RWPE1 (cell line): Measurements from ENCODE around the gene RPL34.
A peak's percentile ranks its signal among the peaks of the same experiment; 100 is the strongest.

Experiments
- CTCF ChIA-PET: fragments of 350-600 bp; sonication (Branson Sonifier 250); formaldehyde crosslinking; extraction: SDS; loops from one replicate; lab custom pipeline; 2021; lab: Yijun Ruan, JAX
- POLR2A ChIA-PET: fragments of 400-600 bp; formaldehyde crosslinking; extraction: SDS; loops from one replicate; lab custom pipeline; 2020; ENCODE audit warnings: antibody characterized with exemption; ENCODE audit not compliant: low non-redundant PET; lab: Yijun Ruan, JAX
- DNase-seq: peaks from one replicate; pipeline ENCODE4 v3.0.0; 2012; ENCODE audit warnings: low spot score
- H3K27ac ChIP-seq: fragments of 450-650 bp; 2 replicates; pipeline ENCODE4 v1.5.1; 2017
- TF ChIP-seq, protein P1 (sequence below): fragments of 450-650 bp; conservative IDR thresholded peaks from 2 replicates; pipeline ENCODE4 v1.5.1; 2017; ENCODE audit warnings: low read depth, mild to moderate bottlenecking

The RPL34 gene

DNA sequence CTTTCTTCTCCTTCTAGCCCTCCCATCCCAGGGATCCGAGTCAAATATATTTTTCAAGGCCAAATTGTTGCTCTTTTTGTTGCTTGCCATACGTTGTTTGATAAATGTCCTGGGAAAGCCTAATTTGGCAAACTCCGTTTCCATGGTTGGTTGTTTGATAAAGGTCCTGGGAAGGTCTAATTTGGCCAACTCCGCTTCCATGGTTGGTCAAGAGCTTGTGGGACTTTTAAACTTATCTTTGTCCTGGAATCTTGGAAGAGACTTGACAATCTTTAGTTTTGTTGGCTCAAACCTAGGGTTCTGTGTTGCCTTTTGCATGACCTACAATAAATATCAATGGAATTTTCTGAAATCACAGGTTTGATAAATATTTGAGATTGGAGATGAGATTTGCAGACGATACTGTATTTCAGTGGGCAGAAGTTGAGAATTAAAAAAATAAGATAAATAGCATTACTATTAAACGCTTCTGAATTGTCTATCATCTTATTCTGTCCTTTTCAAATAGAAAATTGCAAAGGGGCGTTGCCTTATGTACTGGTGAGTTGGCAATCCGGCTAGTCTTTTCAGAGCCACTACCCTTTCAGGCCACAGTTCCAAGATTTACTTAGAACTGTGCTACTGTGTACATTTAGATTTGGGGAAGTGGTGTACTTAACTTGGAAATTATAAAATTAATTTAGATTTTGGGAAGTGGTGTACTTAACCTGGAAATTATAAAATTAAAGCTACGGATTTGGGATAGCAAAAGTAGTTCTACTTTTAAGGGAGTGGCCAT, 30.8 kb downstream of the RPL34 start:
- TF ChIP-seq, protein P1, sequence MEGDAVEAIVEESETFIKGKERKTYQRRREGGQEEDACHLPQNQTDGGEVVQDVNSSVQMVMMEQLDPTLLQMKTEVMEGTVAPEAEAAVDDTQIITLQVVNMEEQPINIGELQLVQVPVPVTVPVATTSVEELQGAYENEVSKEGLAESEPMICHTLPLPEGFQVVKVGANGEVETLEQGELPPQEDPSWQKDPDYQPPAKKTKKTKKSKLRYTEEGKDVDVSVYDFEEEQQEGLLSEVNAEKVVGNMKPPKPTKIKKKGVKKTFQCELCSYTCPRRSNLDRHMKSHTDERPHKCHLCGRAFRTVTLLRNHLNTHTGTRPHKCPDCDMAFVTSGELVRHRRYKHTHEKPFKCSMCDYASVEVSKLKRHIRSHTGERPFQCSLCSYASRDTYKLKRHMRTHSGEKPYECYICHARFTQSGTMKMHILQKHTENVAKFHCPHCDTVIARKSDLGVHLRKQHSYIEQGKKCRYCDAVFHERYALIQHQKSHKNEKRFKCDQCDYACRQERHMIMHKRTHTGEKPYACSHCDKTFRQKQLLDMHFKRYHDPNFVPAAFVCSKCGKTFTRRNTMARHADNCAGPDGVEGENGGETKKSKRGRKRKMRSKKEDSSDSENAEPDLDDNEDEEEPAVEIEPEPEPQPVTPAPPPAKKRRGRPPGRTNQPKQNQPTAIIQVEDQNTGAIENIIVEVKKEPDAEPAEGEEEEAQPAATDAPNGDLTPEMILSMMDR, result no peak
- H3K27ac ChIP-seq, result peak overlapping the region; percentile 77
- DNase-seq, result peak; percentile 35
- ChIA-PET POLR2A (no interaction called here), CTCF (interaction anchor here (0.6 kb wide), 2 partner anchors 645 to 844 kb away, joined by 3 read pairs; no protein-coding TSS in a partner anchor)

DNA sequence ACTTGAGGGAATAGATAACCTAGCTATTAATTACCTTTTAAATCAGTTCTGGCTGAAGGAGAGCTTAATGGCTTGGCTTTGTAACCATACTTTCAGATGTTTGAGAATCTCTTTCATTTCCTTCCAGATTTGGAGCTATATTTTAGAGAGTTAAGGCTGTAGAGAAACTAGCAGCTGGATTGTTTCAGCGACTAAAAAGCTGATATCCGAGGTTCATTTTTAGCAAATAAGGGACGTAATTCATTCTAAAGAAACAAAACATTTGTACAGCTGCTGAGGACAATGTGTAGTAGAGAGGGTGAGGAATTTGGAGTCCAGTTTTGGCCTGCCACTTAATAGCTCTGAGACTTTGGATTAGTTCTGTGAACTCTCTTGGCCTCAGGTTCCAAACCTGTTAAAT, 42.3 kb downstream of the RPL34 start:
- CTCF ChIA-PET, result no interaction called here
- TF ChIP-seq, protein P1, result no peak
- DNase-seq, result no peak
- POLR2A ChIA-PET, result no interaction called here
- H3K27ac ChIP-seq, result no peak overlapping the region

DNA sequence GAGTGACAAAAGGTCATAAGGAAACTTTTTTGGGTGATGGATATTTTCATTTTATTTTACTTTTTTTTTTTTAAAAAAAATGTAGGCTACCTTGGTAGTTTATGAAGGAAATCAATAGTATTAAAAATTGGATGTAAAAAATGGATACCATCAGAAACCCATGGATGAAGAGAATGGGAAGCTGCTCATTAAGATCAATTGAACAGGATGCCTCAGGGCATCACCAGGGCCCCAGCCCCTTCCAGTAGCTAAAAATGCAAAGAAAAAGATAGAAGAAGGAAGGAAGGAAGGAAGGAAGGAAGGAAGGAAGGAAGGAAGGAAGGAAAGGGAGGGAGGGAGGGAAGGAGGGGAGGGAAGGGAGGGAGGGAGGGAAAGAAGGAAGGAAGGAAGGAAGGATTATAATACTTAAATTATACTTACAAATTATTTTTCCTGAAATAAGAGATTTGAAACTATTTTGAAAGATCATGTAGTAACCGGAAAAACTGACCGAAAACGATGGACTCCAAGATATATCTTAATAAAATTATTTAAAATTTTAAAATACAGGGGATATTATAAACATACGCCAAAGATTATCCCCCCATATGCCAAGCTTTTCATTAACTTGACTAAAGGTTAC, 54.1 kb downstream of the RPL34 start:
- POLR2A ChIA-PET, result no interaction called here
- no peak for DNase-seq
- CTCF ChIA-PET, result interaction anchor here (0.7 kb wide), 1 partner anchor 489 kb away, joined by 3 read pairs; no protein-coding TSS in a partner anchor
- TF ChIP-seq, protein P1, result no peak
- no peak overlapping the region for H3K27ac ChIP-seq
